GM12874 (cell line): Measurements from ENCODE around the gene RIC1.

Source experiments
- TF ChIP-seq, protein P1 (sequence below): IDR thresholded peaks from 2 replicates; pipeline ENCODE4 v1.5.1; 2011; ENCODE audit warnings: low read depth, mild to moderate bottlenecking, control low read depth, low read length, moderate library complexity; ENCODE audit not compliant: insufficient read depth

The RIC1 gene

DNA sequence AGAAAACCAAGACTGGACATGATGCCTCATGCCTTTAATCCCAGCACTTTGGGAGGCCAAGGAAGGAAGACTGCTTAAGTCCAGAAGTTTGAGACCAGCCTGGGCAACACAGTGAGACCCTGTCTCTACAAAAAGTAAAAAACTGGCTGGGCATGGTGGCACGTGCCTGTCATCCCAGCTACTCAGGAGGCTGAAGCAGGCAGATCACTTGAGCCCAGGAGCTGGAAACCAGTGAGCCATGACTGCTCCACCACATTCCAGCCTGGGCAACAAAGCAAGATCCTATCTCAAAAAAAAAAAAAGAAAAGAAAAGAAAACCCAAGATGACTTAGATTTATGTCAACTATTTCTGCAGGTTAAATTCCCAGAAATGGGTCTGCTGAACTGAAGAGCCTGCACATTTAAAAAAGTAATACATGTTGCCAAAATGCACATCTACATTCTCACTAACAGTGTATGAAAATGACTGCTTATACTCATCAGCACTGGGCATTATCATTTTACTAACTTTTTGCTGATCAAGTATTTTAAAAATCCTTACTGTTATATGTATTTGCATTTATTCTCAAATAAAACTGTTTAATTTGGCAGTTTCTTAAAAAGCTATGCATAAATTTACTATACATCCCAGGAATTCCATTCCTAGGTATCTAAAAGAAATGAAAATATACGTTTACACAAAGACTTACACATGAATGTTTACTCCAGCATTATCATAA, 189.7 kb downstream of the RIC1 start:
- TF ChIP-seq, protein P1, sequence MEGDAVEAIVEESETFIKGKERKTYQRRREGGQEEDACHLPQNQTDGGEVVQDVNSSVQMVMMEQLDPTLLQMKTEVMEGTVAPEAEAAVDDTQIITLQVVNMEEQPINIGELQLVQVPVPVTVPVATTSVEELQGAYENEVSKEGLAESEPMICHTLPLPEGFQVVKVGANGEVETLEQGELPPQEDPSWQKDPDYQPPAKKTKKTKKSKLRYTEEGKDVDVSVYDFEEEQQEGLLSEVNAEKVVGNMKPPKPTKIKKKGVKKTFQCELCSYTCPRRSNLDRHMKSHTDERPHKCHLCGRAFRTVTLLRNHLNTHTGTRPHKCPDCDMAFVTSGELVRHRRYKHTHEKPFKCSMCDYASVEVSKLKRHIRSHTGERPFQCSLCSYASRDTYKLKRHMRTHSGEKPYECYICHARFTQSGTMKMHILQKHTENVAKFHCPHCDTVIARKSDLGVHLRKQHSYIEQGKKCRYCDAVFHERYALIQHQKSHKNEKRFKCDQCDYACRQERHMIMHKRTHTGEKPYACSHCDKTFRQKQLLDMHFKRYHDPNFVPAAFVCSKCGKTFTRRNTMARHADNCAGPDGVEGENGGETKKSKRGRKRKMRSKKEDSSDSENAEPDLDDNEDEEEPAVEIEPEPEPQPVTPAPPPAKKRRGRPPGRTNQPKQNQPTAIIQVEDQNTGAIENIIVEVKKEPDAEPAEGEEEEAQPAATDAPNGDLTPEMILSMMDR = no peak

DNA sequence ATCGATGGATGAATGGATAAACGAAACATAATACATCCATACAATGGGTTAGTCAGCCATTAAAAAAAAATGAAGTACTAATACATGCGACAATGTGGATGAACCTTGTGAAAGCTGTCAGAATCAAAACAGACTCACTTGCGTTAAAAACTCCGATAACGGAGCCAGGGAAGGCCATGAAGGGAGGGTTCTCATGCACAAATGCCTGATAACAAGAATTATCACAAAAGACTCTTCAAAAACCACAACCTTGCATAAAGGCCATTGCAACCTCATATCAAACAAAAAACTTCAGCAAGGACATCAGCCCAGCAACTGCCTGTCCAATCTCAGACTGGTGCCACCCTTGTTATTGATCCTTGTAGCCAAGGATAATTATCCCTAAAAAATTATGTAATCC, 190.3 kb downstream of the RIC1 start:
- TF ChIP-seq, protein P1 = no peak

- TF ChIP-seq, protein P1 = no peak
These were observed 191.5 kb downstream of the RIC1 start for GRCh38 chr9:5820425-5820824.

- TF ChIP-seq, protein P1 = no peak
These were observed 196.3 kb downstream of the RIC1 start for GRCh38 chr9:5825223-5825622.
